ENCODE results near the gene NID1.

Gene NID1

GRCh38 chr1:235999259-235999925 lies 65.5 kb downstream of the NID1 start:
- TF ChIP-seq CTCF (IDR thresholded peaks at IDR 0.05; ENCODE audit: low read length, missing control alignments) = no peak
- peak; percentile 96 for DNase-seq (ENCODE audit: low read depth)
- H3K4me3 ChIP-seq (replicated peaks; ENCODE audit: low read depth, low read length) = no peak overlapping the region

- H3K4me3 ChIP-seq (replicated peaks; ENCODE audit: low read depth, low read length) = no peak overlapping the region
- no peak for DNase-seq (ENCODE audit: low read depth)
- TF ChIP-seq CTCF (IDR thresholded peaks at IDR 0.05; ENCODE audit: low read length, missing control alignments) = no peak
Observed at GRCh38 chr1:235998812-235999211, 66.1 kb downstream of the NID1 start.

- H3K4me3 ChIP-seq (replicated peaks; ENCODE audit: low read depth, low read length) = no peak overlapping the region
- no peak for TF ChIP-seq CTCF (IDR thresholded peaks at IDR 0.05; ENCODE audit: low read length, missing control alignments)
- DNase-seq (ENCODE audit: low read depth) = no peak
Observed at GRCh38 chr1:235997931-235998330, 67.0 kb downstream of the NID1 start.

GRCh38 chr1:235997049-235997448 lies 67.8 kb downstream of the NID1 start:
- DNase-seq (ENCODE audit: low read depth) = no peak
- no peak overlapping the region for H3K4me3 ChIP-seq (replicated peaks; ENCODE audit: low read depth, low read length)
- TF ChIP-seq CTCF (IDR thresholded peaks at IDR 0.05; ENCODE audit: low read length, missing control alignments) = no peak

DNA sequence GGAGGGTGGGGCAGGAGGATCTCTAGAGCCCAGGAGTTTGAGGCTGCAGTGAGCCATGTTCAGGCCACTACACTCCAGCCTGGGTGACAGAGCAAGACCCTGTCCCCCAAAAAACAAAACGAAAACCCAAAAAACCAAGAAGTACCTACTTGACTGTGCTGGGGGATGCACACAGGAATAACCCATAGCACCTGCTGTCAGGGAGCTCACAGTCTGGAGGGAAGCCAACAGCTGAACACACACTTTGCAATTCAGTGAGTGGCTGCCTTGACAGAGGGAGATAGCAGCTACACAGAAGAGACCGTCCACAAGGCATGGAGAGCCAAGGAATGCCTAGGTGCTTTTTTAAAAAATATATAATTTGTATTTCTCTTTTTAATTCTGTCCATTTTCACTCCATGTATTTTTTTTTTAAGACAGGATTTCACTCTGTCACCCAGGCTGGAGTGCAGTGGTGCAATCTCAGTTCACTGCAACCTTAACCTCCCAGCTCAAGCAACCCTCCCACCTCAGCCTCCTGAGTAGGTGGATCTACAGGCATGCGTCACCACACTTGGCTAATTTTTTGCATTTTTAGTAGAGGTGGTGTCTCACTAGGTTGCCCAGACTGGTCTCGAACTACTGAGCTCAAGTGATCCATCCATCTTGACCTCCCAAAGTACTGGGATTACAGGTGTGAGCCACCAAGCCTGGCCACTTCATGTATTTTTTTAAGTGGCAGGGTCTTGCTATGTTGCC lies 68.7 kb downstream of the NID1 start:
- no peak for TF ChIP-seq CTCF (IDR thresholded peaks at IDR 0.05; ENCODE audit: low read length, missing control alignments)
- no peak for DNase-seq (ENCODE audit: low read depth)
- H3K4me3 ChIP-seq (replicated peaks; ENCODE audit: low read depth, low read length) = no peak overlapping the region

- no peak for TF ChIP-seq CTCF (IDR thresholded peaks at IDR 0.05; ENCODE audit: low read length, missing control alignments)
- H3K4me3 ChIP-seq (replicated peaks; ENCODE audit: low read depth, low read length) = no peak overlapping the region
- DNase-seq (ENCODE audit: low read depth) = no peak
Observed at GRCh38 chr1:235995511-235995910, 69.4 kb downstream of the NID1 start.

Data from fibroblast of pulmonary artery (primary cell).